GM12891 (cell line): Measurements from ENCODE around the gene CEP41.

ENCODE experiments used
- DNase-seq: peaks from one replicate; pipeline ENCODE4 v3.0.0; 2011; ENCODE audit warnings: low spot score; ENCODE audit not compliant: insufficient read length
- FAIRE-seq: peaks from 2 replicates; lab custom pipeline; 2011; peaks lifted over from hg19 to GRCh38; lab: Jason Lieb, UNC
- PAX5 ChIP-seq: IDR thresholded peaks from 2 replicates; pipeline ENCODE4 v1.6.1; 2011; ENCODE audit warnings: low read length, moderate library complexity, mild to moderate bottlenecking; ENCODE audit not compliant: insufficient read depth, severe bottlenecking
- POLR2A ChIP-seq: IDR thresholded peaks from 2 replicates; pipeline ENCODE4 v1.6.1; 2011; ENCODE audit warnings: low read depth, low read length, control low read depth
- POLR2AphosphoS5 ChIP-seq: IDR thresholded peaks from 2 replicates; pipeline ENCODE4 v1.6.1; 2011; ENCODE audit warnings: low read depth, low read length, control low read depth
- POU2F2 ChIP-seq: IDR thresholded peaks from 2 replicates; pipeline ENCODE4 v1.6.1; 2011; ENCODE audit warnings: low read depth, mild to moderate bottlenecking, control low read depth, low read length, moderate library complexity
- SPI1 ChIP-seq: IDR thresholded peaks from 2 replicates; pipeline ENCODE4 v1.6.1; 2011; ENCODE audit warnings: low read depth, low read length, control low read depth
- TAF1 ChIP-seq: IDR thresholded peaks from 2 replicates; pipeline ENCODE4 v1.6.1; 2011; ENCODE audit warnings: low read depth, low read length, control low read depth

Gene CEP41

GRCh38 chr7:130435311-130435854 lies 5.4 kb downstream of the CEP41 start:
- TF ChIP-seq PAX5 = no peak
- TF ChIP-seq POU2F2 = no peak
- TF ChIP-seq POLR2A = no peak
- DNase-seq = no peak

DNA sequence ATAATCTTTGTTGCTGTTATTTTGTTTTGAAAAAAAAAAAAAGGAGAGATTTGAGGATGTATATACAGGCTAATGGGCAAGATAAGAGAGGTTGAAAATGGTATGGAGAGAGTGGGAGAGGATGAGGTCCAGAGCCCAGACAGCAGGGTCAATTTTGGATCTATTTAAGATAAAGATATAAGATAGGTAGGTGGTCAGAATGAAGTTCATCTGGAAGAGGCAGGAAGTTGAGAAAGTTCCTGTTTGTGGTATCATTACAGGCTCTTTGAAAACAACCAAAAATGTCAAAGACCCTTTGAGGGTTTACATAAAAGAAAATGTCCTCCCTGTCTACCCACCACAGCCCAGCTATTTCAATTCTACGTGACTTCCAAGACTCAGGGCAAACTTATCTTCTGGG lies 7.5 kb downstream of the CEP41 start:
- FAIRE-seq (no peak), DNase-seq (no peak)
- TF ChIP-seq SPI1 (no peak), POU2F2 (no peak), POLR2AphosphoS5 (no peak), POLR2A (no peak), PAX5 (no peak), TAF1 (no peak)

More at GRCh38 chr7:130435311-130435854, 5.4 kb downstream of the CEP41 start:
- no peak for FAIRE-seq

- no peak for FAIRE-seq
- no peak for TF ChIP-seq SPI1
- no peak for TF ChIP-seq PAX5
- TF ChIP-seq POLR2A = no peak
- no peak for TF ChIP-seq TAF1
- TF ChIP-seq POU2F2 = no peak
- TF ChIP-seq POLR2AphosphoS5 = no peak
- DNase-seq = no peak
Observed at GRCh38 chr7:130432886-130433285, 7.9 kb downstream of the CEP41 start.

- FAIRE-seq (no peak), DNase-seq (no peak)
- no peak for TF ChIP-seq PAX5
- no peak for TF ChIP-seq SPI1
Observed at GRCh38 chr7:130430841-130431666, 9.8 kb downstream of the CEP41 start.

DNA sequence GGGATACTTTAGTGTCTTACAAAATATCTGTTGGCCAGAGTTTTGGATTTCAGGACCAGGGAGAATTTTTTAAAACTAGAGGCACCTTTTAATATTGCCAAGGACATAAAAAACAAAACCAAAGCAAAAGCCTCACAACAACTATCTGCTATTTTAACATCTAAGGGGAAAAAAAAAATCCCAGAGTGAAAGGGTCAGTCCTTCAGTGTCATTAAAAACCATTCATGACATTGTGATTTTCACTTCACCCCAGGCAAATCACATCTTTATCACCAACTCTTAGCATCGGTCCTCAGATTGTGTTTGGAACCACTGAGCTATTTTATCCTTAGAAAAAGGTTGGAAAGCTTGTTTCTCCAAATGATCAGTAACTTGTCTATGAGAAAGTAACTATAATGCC lies 10.7 kb downstream of the CEP41 start:
- DNase-seq (no peak), FAIRE-seq (no peak)
- TF ChIP-seq POLR2AphosphoS5 = no peak

DNA sequence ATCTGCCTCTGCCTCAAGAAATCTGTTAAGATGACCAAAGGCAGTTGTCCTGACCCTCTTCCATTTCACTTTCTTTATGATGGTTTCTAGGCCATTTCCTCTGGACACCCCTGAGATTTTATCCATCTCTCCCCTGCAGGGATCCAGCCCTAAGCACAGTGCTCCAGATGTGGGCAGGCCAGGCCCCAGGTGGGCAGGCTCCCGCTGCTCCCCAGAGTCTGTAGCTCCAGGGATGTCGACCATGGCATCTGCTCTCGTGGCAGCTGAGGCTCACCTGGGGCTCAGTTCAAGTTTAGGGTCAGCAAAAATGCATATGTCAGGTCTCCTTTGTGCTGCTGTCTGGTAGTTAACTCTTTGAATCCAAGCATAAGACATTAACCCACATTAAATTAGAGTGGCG lies 11.8 kb downstream of the CEP41 start:
- no peak for TF ChIP-seq PAX5
- DNase-seq (no peak), FAIRE-seq (no peak)

- FAIRE-seq = no peak
- TF ChIP-seq SPI1 (0 out of 2 replicates have a peak, but pooled peaks have one; percentile 21), POLR2A (no peak)
- no peak for DNase-seq
Observed at GRCh38 chr7:130426564-130426963, 14.3 kb downstream of the CEP41 start.

DNA sequence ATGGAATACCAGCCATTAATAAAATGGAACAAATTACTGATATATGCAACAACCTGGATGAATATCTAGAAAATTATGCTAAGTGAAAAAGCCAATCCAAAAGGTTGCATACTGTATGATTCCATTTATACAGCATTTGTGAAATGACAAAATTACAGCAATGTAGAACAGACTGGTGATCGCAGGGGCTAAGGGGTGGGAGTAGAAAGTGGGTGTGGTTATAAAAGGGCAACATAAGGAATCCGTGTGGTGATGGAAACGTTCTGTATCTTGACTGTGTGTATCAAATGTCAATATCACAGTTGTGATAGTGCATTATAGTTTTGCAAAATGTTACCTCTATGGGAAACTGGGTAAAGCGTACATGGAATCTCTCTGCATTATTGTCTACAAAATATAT lies 15.0 kb downstream of the CEP41 start:
- no peak for DNase-seq
- no peak for FAIRE-seq
- no peak for TF ChIP-seq TAF1
- no peak for TF ChIP-seq POLR2A
- no peak for TF ChIP-seq POU2F2
- no peak for TF ChIP-seq POLR2AphosphoS5
- TF ChIP-seq PAX5 = no peak
- no peak for TF ChIP-seq SPI1

GRCh38 chr7:130423501-130424037 lies 17.2 kb downstream of the CEP41 start:
- FAIRE-seq (peak; percentile 26), DNase-seq (no peak)
- no peak for TF ChIP-seq POLR2A
- no peak for TF ChIP-seq POU2F2
- no peak for TF ChIP-seq SPI1
- TF ChIP-seq TAF1 = no peak
- TF ChIP-seq PAX5 = no peak
- no peak for TF ChIP-seq POLR2AphosphoS5

DNA sequence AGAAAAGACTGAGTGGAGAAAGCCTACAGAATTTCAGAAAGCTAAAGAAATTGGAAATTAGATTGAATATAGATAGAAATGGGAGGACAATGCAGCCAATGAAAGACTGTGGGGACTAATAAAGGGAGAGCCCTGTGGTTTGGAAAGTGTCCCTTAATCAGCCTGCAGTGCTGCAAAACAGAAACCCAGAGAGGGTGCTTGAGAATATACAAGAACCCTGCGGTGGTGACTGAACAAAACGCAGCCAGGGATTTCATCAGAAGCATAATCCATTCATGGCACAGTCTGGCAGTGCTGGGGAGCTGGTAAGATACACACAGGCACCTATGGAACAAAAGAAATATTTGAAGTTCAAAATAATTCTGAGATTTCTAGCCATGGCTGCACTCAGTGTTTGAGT lies 19.1 kb downstream of the CEP41 start:
- FAIRE-seq (no peak), DNase-seq (no peak)
- TF ChIP-seq SPI1 (no peak), POLR2A (no peak), TAF1 (no peak), POU2F2 (no peak), POLR2AphosphoS5 (no peak), PAX5 (no peak)

DNA sequence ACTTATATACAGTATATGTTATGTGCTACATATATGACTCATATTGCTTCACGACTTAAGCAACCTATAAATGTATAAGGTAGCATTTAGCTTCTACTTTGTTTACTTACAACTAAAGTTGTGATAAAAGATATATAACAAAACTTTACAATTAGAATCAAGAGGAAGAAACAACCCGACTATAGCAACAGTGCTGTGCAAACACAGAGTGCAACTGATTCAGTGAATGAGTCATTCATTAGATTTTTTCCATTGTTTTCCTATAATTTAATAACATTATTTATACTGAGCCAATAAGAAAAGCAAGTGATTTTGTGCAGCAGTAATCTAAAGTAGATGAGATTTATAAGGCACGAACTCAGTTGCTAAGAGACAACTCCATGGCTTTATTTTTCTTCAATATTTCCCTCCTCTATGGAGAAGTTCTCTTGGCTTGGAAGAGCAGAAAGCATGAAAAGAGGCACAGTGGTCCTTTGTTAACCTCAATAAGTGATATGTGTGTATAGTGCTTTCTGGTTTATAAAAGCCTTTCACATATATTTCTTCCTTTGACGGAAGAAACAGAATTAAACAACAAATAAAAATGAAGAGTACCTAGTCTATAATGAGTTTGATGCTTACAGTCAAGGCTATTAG lies 19.8 kb downstream of the CEP41 start:
- TF ChIP-seq SPI1 (no peak), POLR2A (no peak), POU2F2 (no peak), POLR2AphosphoS5 (no peak), TAF1 (no peak), PAX5 (no peak)
- no peak for DNase-seq
- FAIRE-seq = no peak
